Measurements from ENCODE around the gene OCLN.
"Not testable (repeated sequence)": the region's sequence is repeated elsewhere in the genome, so short reads cannot be mapped to it uniquely, and the experiment has no call there.

Gene OCLN

GRCh38 chr5:69530561-69531405 is 38.2 kb downstream of the OCLN start:
- DNase-seq, result no peak

- DNase-seq, result no peak
Measured at GRCh38 chr5:69531406-69531801, 38.8 kb downstream of the OCLN start.

- DNase-seq, result not testable (repeated sequence)
Measured at GRCh38 chr5:69537911-69538310, 45.3 kb downstream of the OCLN start.

GRCh38 chr5:69538735-69539134 is 46.1 kb downstream of the OCLN start:
- not testable (repeated sequence) for DNase-seq

- not testable (repeated sequence) for DNase-seq
Measured at GRCh38 chr5:69541347-69541746, 48.8 kb downstream of the OCLN start.

GRCh38 chr5:69542838-69543618 is 50.4 kb downstream of the OCLN start:
- DNase-seq, result not testable (repeated sequence)

GRCh38 chr5:69544602-69545001 is 52.0 kb downstream of the OCLN start:
- not testable (repeated sequence) for DNase-seq

GRCh38 chr5:69559908-69560330 is 67.3 kb downstream of the OCLN start, which contains the start of gene GTF2H2C:
Gene GTF2H2C, plus strand, starts transcription at chr5:69560191. Its CDS starts 4,942 bp downstream, at chr5:69565133.
- not testable (repeated sequence) for DNase-seq

GRCh38 chr5:69560587-69561431 is 68.2 kb downstream of the OCLN start:
- DNase-seq, result not testable (repeated sequence)

- DNase-seq, result not testable (repeated sequence)
Measured at GRCh38 chr5:69566172-69566571, 73.6 kb downstream of the OCLN start.

GRCh38 chr5:69568072-69568471 is 75.5 kb downstream of the OCLN start:
- DNase-seq, result not testable (repeated sequence)

- not testable (repeated sequence) for DNase-seq
Measured at GRCh38 chr5:69583356-69583755, 90.8 kb downstream of the OCLN start.

- DNase-seq, result not testable (repeated sequence)
Measured at GRCh38 chr5:69596114-69596840, 103.7 kb downstream of the OCLN start.

GRCh38 chr5:69601947-69602346 is 109.4 kb downstream of the OCLN start:
- DNase-seq, result not testable (repeated sequence)

GRCh38 chr5:69606839-69607238 is 114.2 kb downstream of the OCLN start:
- DNase-seq, result not testable (repeated sequence)
